H9 (cell line): ENCODE data around the gene RAB19. TPM values are rescaled to one million over a fixed set of nuclear protein-coding genes. Genes with fewer than 3 reads are reported as not detected.

Experiments
- DNase-seq: peaks from one replicate; pipeline ENCODE4 v3.0.0-alpha.2; 2017
- H2AFZ ChIP-seq: one replicate; pipeline ENCODE4 v1.6.1; 2013; ENCODE audit warnings: mild to moderate bottlenecking, low read length, control low read depth, moderate library complexity
- H2AK5ac ChIP-seq: 2 replicates; pipeline ENCODE4 v1.6.1; 2013; ENCODE audit warnings: low read length, control low read depth, mixed read lengths; ENCODE audit not compliant: insufficient read length
- H2BK120ac ChIP-seq: one replicate; pipeline ENCODE4 v1.6.1; 2013; ENCODE audit warnings: low read depth, mild to moderate bottlenecking, low read length, control low read depth, inconsistent platforms; ENCODE audit not compliant: poor library complexity, severe bottlenecking
- H2BK12ac ChIP-seq: 2 replicates; pipeline ENCODE4 v1.6.1; 2013; ENCODE audit warnings: low read length, control low read depth, mixed read lengths, low read depth; ENCODE audit not compliant: insufficient read length
- H2BK15ac ChIP-seq: 2 replicates; pipeline ENCODE4 v1.6.1; 2013; ENCODE audit warnings: low read depth, low read length, control low read depth
- H2BK20ac ChIP-seq: one replicate; pipeline ENCODE4 v1.6.1; 2013; ENCODE audit warnings: low read depth, mild to moderate bottlenecking, low read length, control low read depth, inconsistent platforms; ENCODE audit not compliant: poor library complexity, severe bottlenecking
- H2BK5ac ChIP-seq: 2 replicates; pipeline ENCODE4 v1.6.1; 2013; ENCODE audit warnings: low read length, control low read depth, mixed read lengths; ENCODE audit not compliant: insufficient read length
- H3K14ac ChIP-seq: 2 replicates; pipeline ENCODE4 v1.6.1; 2013; ENCODE audit warnings: low read length, control low read depth; ENCODE audit not compliant: insufficient read depth
- H3K18ac ChIP-seq: 2 replicates; pipeline ENCODE4 v1.6.1; 2013; ENCODE audit warnings: low read depth, mild to moderate bottlenecking, mixed read lengths, low read length, control low read depth; ENCODE audit not compliant: insufficient read length
- H3K23ac ChIP-seq: 2 replicates; pipeline ENCODE4 v1.6.1; 2013; ENCODE audit warnings: low read length, control low read depth, mixed read lengths, low read depth; ENCODE audit not compliant: insufficient read length
- H3K23me2 ChIP-seq: 2 replicates; pipeline ENCODE4 v1.6.1; 2013; ENCODE audit warnings: low read depth, mild to moderate bottlenecking, mixed read lengths, low read length, control low read depth; ENCODE audit not compliant: insufficient read length, poor library complexity, severe bottlenecking
- H3K27ac ChIP-seq: 2 replicates; pipeline ENCODE4 v1.5.1; 2013; ENCODE audit warnings: low read length, control low read depth, mixed read lengths, low read depth; ENCODE audit not compliant: insufficient read length
- H3K27me3 ChIP-seq: 2 replicates; pipeline ENCODE4 v1.6.1; 2013; ENCODE audit warnings: low read length, control low read depth, inconsistent platforms; ENCODE audit not compliant: insufficient read depth
- H3K4ac ChIP-seq: 2 replicates; pipeline ENCODE4 v1.6.1; 2013; ENCODE audit warnings: low read depth, mild to moderate bottlenecking, control low read depth, inconsistent platforms, low read length, moderate library complexity
- H3K4me1 ChIP-seq: 2 replicates; pipeline ENCODE4 v1.6.1; 2013; ENCODE audit warnings: low read length, control low read depth, inconsistent platforms; ENCODE audit not compliant: insufficient read depth
- H3K4me2 ChIP-seq: 2 replicates; pipeline ENCODE4 v1.6.1; 2013; ENCODE audit warnings: low read length, control low read depth, mixed read lengths; ENCODE audit not compliant: insufficient read length, insufficient read depth
- H3K56ac ChIP-seq: 2 replicates; pipeline ENCODE4 v1.6.1; 2013; ENCODE audit warnings: low read depth, mild to moderate bottlenecking, mixed read lengths, low read length, control low read depth; ENCODE audit not compliant: insufficient read length
- H3K79me1 ChIP-seq: 2 replicates; pipeline ENCODE4 v1.6.1; 2013; ENCODE audit warnings: low read depth, mild to moderate bottlenecking, moderate library complexity, low read length, control low read depth, inconsistent platforms; ENCODE audit not compliant: insufficient read depth, poor library complexity, severe bottlenecking
- H3K79me2 ChIP-seq: 2 replicates; pipeline ENCODE4 v1.6.1; 2013; ENCODE audit warnings: low read length, control low read depth, inconsistent platforms; ENCODE audit not compliant: insufficient read depth
- H3K9ac ChIP-seq: 2 replicates; pipeline ENCODE4 v1.6.1; 2013; ENCODE audit warnings: low read length, control low read depth, mixed read lengths; ENCODE audit not compliant: insufficient read length; ENCODE audit errors: extremely low read depth
- H3K9me3 ChIP-seq: one replicate; pipeline ENCODE4 v1.6.1; 2013; ENCODE audit warnings: low read depth, low read length, inconsistent platforms; ENCODE audit not compliant: control insufficient read depth
- H3T11ph ChIP-seq: one replicate; pipeline ENCODE4 v1.6.1; 2013; ENCODE audit warnings: mild to moderate bottlenecking, low read length, control low read depth, inconsistent platforms
- H4K20me1 ChIP-seq: one replicate; pipeline ENCODE4 v1.6.1; 2013; ENCODE audit not compliant: control insufficient read depth, insufficient read length, insufficient read depth
- H4K5ac ChIP-seq: 2 replicates; pipeline ENCODE4 v1.6.1; 2013; ENCODE audit warnings: low read depth, mild to moderate bottlenecking, mixed read lengths, low read length, control low read depth; ENCODE audit not compliant: insufficient read length
- H4K8ac ChIP-seq: replicated peaks from 2 replicates; pipeline ENCODE4 v1.6.1; 2013; ENCODE audit warnings: low read length, control low read depth, mixed read lengths, low read depth; ENCODE audit not compliant: insufficient read length
- H4K91ac ChIP-seq: 2 replicates; pipeline ENCODE4 v1.6.1; 2013; ENCODE audit warnings: low read depth, mild to moderate bottlenecking, moderate library complexity, mixed read lengths, low read length, control low read depth; ENCODE audit not compliant: insufficient read length
- H3K27ac Mint-ChIP-seq, 3 experiments: 2 replicates in 2 of 3; 3 replicates in 1 of 3; pipeline ENCODE4 v1.8.0; 2020 to 2021; ENCODE audit warnings: mixed read lengths in 3 of 3, mild to moderate bottlenecking in 1 of 3, moderate library complexity in 1 of 3
- H3K27me3 Mint-ChIP-seq: 2 replicates; pipeline ENCODE4 v1.8.0; 2021; ENCODE audit warnings: low read depth, mild to moderate bottlenecking, moderate library complexity, mixed read lengths
- H3K36me3 Mint-ChIP-seq, 3 experiments: 2 replicates in 2 of 3; 3 replicates in 1 of 3; pipeline ENCODE4 v1.8.0; 2020 to 2021; ENCODE audit warnings: low read depth in 3 of 3, mixed read lengths in 3 of 3; ENCODE audit not compliant: insufficient read depth in 1 of 3
- H3K4me1 Mint-ChIP-seq, 2 experiments: 2 replicates each; pipeline ENCODE4 v1.8.0; 2020; ENCODE audit warnings: mixed read lengths in 2 of 2
- H3K4me3 Mint-ChIP-seq, 2 experiments: 2 replicates in 1 of 2; 3 replicates in 1 of 2; pipeline ENCODE4 v1.8.0; 2020 to 2021; ENCODE audit warnings: mild to moderate bottlenecking in 2 of 2, mixed read lengths in 2 of 2, moderate library complexity in 1 of 2
- H3K9me3 Mint-ChIP-seq, 2 experiments: 2 replicates in 1 of 2; 3 replicates in 1 of 2; pipeline ENCODE4 v1.8.0; 2020; ENCODE audit warnings: mild to moderate bottlenecking in 2 of 2, mixed read lengths in 2 of 2, moderate library complexity in 1 of 2
- WGBS: extraction: QIAGEN DNeasy Blood & Tissue Kit; methylation state at CpG from one replicate; pipeline ENCODE4 v1.1.7; 2013; ENCODE audit warnings: missing lambda C conversion rate, low lambda C conversion rate, mixed read lengths; ENCODE audit not compliant: insufficient read length; ENCODE audit errors: extremely low coverage; 5-methylcytosine and 5-hydroxymethylcytosine counted together
- total RNA-seq: library from RNA; stranded (reverse); gene quantifications from 2 replicates; pipeline ENCODE4 v1.2.1, GENCODE V29; 2021
- TF ChIP-seq, protein P1 (sequence below): fragments of 200-600 bp; sonication (generic); conservative IDR thresholded peaks from 3 replicates; pipeline ENCODE4 v1.8.0; 2021; ENCODE audit warnings: antibody characterized with exemption, mild to moderate bottlenecking

Gene RAB19
- total RNA-seq, 1 experiment from 2014 or later: 15.1 TPM

DNA sequence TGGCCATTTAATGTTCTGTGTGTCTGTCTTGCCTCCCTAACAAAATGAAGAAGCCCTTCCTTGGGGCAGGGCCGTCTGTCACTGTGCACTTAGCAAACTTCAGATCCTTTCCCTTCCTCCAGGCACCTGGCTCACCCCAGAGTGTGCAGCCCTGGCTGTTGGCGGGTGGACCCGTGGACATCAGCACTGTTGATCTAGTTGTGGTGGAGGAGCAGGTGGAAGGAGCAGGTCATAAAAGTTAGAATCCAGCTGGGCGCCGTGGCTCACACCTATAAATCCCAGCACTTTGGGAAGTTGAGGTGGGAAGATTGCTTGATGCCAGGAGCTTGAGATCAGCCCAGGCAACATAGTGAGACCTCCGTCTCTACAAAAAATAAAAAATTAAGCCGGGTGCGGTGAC, 12.7 kb downstream of the RAB19 start:
- H4K20me1 ChIP-seq: no peaks in the 10 kb centered on the region
- H4K91ac ChIP-seq: no peak overlapping the region
- H3K9ac ChIP-seq: no peak overlapping the region
- no peak overlapping the region for H3K4me2 ChIP-seq
- no peak overlapping the region for H3K18ac ChIP-seq
- Mint-ChIP-seq H3K27ac (peak overlapping the region in 1 of 3 experiments; percentile 18; a peak in 1 of 7 replicates), H3K27me3 (no peaks in the 10 kb centered on the region), H3K36me3 (peaks cover 7 to 35% (median 22%) of the 10 kb centered on the region in 3 experiments), H3K4me1 (0 out of 4 replicates have a peak, but pooled peaks cover 0 to 3% of the 10 kb centered on the region in 2 experiments), H3K4me3 (no peak overlapping the region), H3K9me3 (no peaks in the 10 kb centered on the region)
- H2BK20ac ChIP-seq: no peak overlapping the region
- no peak overlapping the region for H2AK5ac ChIP-seq
- no peaks in the 10 kb centered on the region for H3K79me2 ChIP-seq
- TF ChIP-seq, protein P1, sequence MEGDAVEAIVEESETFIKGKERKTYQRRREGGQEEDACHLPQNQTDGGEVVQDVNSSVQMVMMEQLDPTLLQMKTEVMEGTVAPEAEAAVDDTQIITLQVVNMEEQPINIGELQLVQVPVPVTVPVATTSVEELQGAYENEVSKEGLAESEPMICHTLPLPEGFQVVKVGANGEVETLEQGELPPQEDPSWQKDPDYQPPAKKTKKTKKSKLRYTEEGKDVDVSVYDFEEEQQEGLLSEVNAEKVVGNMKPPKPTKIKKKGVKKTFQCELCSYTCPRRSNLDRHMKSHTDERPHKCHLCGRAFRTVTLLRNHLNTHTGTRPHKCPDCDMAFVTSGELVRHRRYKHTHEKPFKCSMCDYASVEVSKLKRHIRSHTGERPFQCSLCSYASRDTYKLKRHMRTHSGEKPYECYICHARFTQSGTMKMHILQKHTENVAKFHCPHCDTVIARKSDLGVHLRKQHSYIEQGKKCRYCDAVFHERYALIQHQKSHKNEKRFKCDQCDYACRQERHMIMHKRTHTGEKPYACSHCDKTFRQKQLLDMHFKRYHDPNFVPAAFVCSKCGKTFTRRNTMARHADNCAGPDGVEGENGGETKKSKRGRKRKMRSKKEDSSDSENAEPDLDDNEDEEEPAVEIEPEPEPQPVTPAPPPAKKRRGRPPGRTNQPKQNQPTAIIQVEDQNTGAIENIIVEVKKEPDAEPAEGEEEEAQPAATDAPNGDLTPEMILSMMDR: no peak
- no peaks in the 10 kb centered on the region for H3K23me2 ChIP-seq
- DNase-seq: no peak
- no peak overlapping the region for H2BK12ac ChIP-seq
- H2BK120ac ChIP-seq: no peak overlapping the region
- no peaks in the 10 kb centered on the region for H3K9me3 ChIP-seq
- H3K27me3 ChIP-seq: no peaks in the 10 kb centered on the region
- H4K8ac ChIP-seq: no peak overlapping the region
- H2BK15ac ChIP-seq: no peak overlapping the region
- H3K27ac ChIP-seq: no peak overlapping the region
- no peaks in the 10 kb centered on the region for H3K79me1 ChIP-seq
- no peak overlapping the region for H3K14ac ChIP-seq
- no peak overlapping the region for H4K5ac ChIP-seq
- H2BK5ac ChIP-seq: no peak overlapping the region
- H3K23ac ChIP-seq: no peak overlapping the region
- no peak overlapping the region for H3T11ph ChIP-seq
- H3K4ac ChIP-seq: no peak overlapping the region
- no peak overlapping the region for H3K56ac ChIP-seq
- WGBS: no CpG with 5 or more reads among the region's 8 CpGs
- no peak overlapping the region for H2AFZ ChIP-seq
- no peaks in the 10 kb centered on the region for H3K4me1 ChIP-seq
